Measurements from ENCODE around the gene TMEM123. TPM values are rescaled to one million over a fixed set of nuclear protein-coding genes. Genes with fewer than 3 reads are reported as not detected.

The TMEM123 gene
- total and polyA plus RNA-seq, 2 of the 13 experiments (the other 11 are each of a cell fraction or from before 2014, with no cell fraction given) = 365 to 2,761 TPM

GRCh38 chr11:102494216-102494615 lies 41.7 kb upstream of the TMEM123 start (continued):
- TF ChIP-seq, protein P1, sequence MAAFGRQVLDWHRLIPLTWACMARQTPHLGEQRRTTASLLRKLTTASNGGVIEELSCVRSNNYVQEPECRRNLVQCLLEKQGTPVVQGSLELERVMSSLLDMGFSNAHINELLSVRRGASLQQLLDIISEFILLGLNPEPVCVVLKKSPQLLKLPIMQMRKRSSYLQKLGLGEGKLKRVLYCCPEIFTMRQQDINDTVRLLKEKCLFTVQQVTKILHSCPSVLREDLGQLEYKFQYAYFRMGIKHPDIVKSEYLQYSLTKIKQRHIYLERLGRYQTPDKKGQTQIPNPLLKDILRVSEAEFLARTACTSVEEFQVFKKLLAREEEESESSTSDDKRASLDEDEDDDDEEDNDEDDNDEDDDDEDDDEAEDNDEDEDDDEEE (CRISPR knock-in tag; IDR thresholded peaks at IDR 0.05) = no peak
- no peak for TF ChIP-seq ZFP90 (CRISPR knock-in tag; IDR thresholded peaks at IDR 0.05; ENCODE audit: borderline replicate concordance)
- TF ChIP-seq PRMT3 (CRISPR knock-in tag; IDR thresholded peaks at IDR 0.05; ENCODE audit: borderline replicate concordance, low read depth) = no peak
- peak; percentile 29; the same call in 1 of the 2 replicates for TF ChIP-seq SOX13 (IDR thresholded peaks at IDR 0.05)
- peak in 1 of 2 experiments; percentile 91; a peak in 2 of 4 replicates for TF ChIP-seq SOX13 (CRISPR knock-in tag; conservative IDR thresholded peaks at IDR 0.05 in 1 of 2, IDR thresholded peaks at IDR 0.05 in 1 of 2)
- TF ChIP-seq KDM2A (CRISPR knock-in tag; IDR thresholded peaks at IDR 0.05; ENCODE audit: borderline replicate concordance, low read depth) = no peak
- no peak for TF ChIP-seq THYN1 (CRISPR knock-in tag; IDR thresholded peaks at IDR 0.05; ENCODE audit: borderline replicate concordance, low read depth)
- no peak for TF ChIP-seq BRCA1 (CRISPR knock-in tag; IDR thresholded peaks at IDR 0.05)
- no peak for TF ChIP-seq ZFP91 (CRISPR knock-in tag; IDR thresholded peaks at IDR 0.05; ENCODE audit: borderline replicate concordance)
- peak; percentile 52 for TF ChIP-seq STAG1 (CRISPR knock-in tag; IDR thresholded peaks at IDR 0.05)
- 0 out of 2 replicates have a peak, but pooled peaks have one; percentile 8 for TF ChIP-seq CTCF (CRISPR knock-in tag; IDR thresholded peaks at IDR 0.05)
- TF ChIP-seq, protein P2, sequence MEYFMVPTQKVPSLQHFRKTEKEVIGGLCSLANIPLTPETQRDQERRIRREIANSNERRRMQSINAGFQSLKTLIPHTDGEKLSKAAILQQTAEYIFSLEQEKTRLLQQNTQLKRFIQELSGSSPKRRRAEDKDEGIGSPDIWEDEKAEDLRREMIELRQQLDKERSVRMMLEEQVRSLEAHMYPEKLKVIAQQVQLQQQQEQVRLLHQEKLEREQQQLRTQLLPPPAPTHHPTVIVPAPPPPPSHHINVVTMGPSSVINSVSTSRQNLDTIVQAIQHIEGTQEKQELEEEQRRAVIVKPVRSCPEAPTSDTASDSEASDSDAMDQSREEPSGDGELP (IDR thresholded peaks at IDR 0.05; ENCODE audit: borderline replicate concordance, low read depth) = peak; percentile 26; the same call in 1 of the 2 replicates
- TF ChIP-seq PHF8 (CRISPR knock-in tag; IDR thresholded peaks at IDR 0.05) = no peak
- no peak for TF ChIP-seq ZNF253 (CRISPR knock-in tag; IDR thresholded peaks at IDR 0.05; ENCODE audit: borderline replicate concordance)
- TF ChIP-seq ZNF136 (CRISPR knock-in tag; IDR thresholded peaks at IDR 0.05; ENCODE audit: low read depth) = no peak
- TF ChIP-seq, protein P3, sequence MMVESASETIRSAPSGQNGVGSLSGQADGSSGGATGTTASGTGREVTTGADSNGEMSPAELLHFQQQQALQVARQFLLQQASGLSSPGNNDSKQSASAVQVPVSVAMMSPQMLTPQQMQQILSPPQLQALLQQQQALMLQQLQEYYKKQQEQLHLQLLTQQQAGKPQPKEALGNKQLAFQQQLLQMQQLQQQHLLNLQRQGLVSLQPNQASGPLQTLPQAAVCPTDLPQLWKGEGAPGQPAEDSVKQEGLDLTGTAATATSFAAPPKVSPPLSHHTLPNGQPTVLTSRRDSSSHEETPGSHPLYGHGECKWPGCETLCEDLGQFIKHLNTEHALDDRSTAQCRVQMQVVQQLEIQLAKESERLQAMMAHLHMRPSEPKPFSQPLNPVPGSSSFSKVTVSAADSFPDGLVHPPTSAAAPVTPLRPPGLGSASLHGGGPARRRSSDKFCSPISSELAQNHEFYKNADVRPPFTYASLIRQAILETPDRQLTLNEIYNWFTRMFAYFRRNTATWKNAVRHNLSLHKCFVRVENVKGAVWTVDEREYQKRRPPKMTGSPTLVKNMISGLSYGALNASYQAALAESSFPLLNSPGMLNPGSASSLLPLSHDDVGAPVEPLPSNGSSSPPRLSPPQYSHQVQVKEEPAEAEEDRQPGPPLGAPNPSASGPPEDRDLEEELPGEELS (CRISPR knock-in tag; IDR thresholded peaks at IDR 0.05) = peak; percentile 80
- TF ChIP-seq, protein P4, sequence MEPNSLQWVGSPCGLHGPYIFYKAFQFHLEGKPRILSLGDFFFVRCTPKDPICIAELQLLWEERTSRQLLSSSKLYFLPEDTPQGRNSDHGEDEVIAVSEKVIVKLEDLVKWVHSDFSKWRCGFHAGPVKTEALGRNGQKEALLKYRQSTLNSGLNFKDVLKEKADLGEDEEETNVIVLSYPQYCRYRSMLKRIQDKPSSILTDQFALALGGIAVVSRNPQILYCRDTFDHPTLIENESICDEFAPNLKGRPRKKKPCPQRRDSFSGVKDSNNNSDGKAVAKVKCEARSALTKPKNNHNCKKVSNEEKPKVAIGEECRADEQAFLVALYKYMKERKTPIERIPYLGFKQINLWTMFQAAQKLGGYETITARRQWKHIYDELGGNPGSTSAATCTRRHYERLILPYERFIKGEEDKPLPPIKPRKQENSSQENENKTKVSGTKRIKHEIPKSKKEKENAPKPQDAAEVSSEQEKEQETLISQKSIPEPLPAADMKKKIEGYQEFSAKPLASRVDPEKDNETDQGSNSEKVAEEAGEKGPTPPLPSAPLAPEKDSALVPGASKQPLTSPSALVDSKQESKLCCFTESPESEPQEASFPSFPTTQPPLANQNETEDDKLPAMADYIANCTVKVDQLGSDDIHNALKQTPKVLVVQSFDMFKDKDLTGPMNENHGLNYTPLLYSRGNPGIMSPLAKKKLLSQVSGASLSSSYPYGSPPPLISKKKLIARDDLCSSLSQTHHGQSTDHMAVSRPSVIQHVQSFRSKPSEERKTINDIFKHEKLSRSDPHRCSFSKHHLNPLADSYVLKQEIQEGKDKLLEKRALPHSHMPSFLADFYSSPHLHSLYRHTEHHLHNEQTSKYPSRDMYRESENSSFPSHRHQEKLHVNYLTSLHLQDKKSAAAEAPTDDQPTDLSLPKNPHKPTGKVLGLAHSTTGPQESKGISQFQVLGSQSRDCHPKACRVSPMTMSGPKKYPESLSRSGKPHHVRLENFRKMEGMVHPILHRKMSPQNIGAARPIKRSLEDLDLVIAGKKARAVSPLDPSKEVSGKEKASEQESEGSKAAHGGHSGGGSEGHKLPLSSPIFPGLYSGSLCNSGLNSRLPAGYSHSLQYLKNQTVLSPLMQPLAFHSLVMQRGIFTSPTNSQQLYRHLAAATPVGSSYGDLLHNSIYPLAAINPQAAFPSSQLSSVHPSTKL (CRISPR knock-in tag; IDR thresholded peaks at IDR 0.05) = peak; percentile 88

All from HepG2 (cell line).